A549 (cell line): ENCODE measurements around the gene ANXA3. TPM values are rescaled to one million over a fixed set of nuclear protein-coding genes. Genes with fewer than 3 reads are reported as not detected.
A peak's percentile ranks its signal among the peaks of the same experiment; 100 is the strongest.

Experiments
- ATAC-seq, 2 experiments: fragments of 200-7000 bp in 1 of 2; fragments of >200 bp in 1 of 2; cut with Nextera tagmentation in 1 of 2; cut with Tn5 transposase in 1 of 2; 3 replicates each; pipeline versions ENCODE4 v1.8.0 to v1.9.1; 2018 to 2020; ENCODE audit warnings: mild to moderate bottlenecking in 1 of 2, moderate library complexity in 1 of 2
- CTCF ChIA-PET: fragments of 300-600 bp; sonication (Branson Sonifier 250); formaldehyde crosslinking; extraction: SDS; loops from one replicate; lab custom pipeline; 2021; ENCODE audit warnings: antibody characterized with exemption, inconsistent platforms; lab: Yijun Ruan, JAX
- POLR2A ChIA-PET: fragments of 350-600 bp; formaldehyde crosslinking; extraction: SDS; loops from one replicate; lab custom pipeline; 2021; ENCODE audit warnings: antibody characterized with exemption, inconsistent platforms; lab: Yijun Ruan, JAX
- DNase-seq, 2 experiments: peaks; one replicate each; pipeline versions ENCODE4 v3.0.0 to v3.0.0-alpha.2; 2011 to 2016; ENCODE audit warnings: low read depth in 1 of 2, low spot score in 1 of 2
- FAIRE-seq: peaks from 2 replicates; lab custom pipeline; 2011; peaks lifted over from hg19 to GRCh38; lab: Jason Lieb, UNC
- H3K27ac ChIP-seq, 2 experiments: fragments of >200 bp; sonication (Bioruptor Twin); formaldehyde crosslinking; 3 replicates each; pipeline ENCODE4 v1.5.1; 2016 to 2017
- H3K4me1 ChIP-seq: fragments of >200 bp; sonication (Bioruptor Twin); formaldehyde crosslinking; 3 replicates; pipeline ENCODE4 v1.6.1; 2016
- H3K4me2 ChIP-seq: fragments of >200 bp; sonication (Bioruptor Twin); formaldehyde crosslinking; 3 replicates; pipeline ENCODE4 v1.6.1; 2016
- H3K4me3 ChIP-seq: fragments of >200 bp; sonication (Bioruptor Twin); formaldehyde crosslinking; 3 replicates; pipeline ENCODE4 v1.5.1; 2016
- H3K9me3 ChIP-seq: fragments of >200 bp; sonication (Bioruptor Twin); formaldehyde crosslinking; 3 replicates; pipeline ENCODE4 v1.6.1; 2016
- ATOH8 ChIP-seq: fragments of 250-450 bp; sonication (Bioruptor Pico); IDR thresholded peaks from 2 replicates; pipeline ENCODE4 v1.5.0; 2020; ENCODE audit warnings: low read depth, mild to moderate bottlenecking, moderate library complexity
- BHLHE40 ChIP-seq: IDR thresholded peaks from 2 replicates; pipeline ENCODE4 v1.6.1; 2012; ENCODE audit warnings: low read depth, low read length, inconsistent platforms
- CBX2 ChIP-seq: fragments of 200-600 bp; sonication (generic); IDR thresholded peaks from 2 replicates; pipeline ENCODE4 v1.6.1; 2016; ENCODE audit warnings: low read depth, mild to moderate bottlenecking, borderline replicate concordance
- CEBPB ChIP-seq, 2 experiments: fragments of >200 bp in 1 of 2; sonication (Bioruptor Twin) in 1 of 2; formaldehyde crosslinking in 1 of 2; IDR thresholded peaks; 2 replicates each; pipeline ENCODE4 v1.6.1; 2012 to 2016
- CHD2 ChIP-seq: fragments of 150-350 bp; IDR thresholded peaks from 2 replicates; pipeline ENCODE4 v1.6.1; 2014; ENCODE audit warnings: low read length; ENCODE audit not compliant: partially characterized antibody
- CTCF ChIP-seq: fragments of >200 bp; sonication (Bioruptor Twin); formaldehyde crosslinking; IDR thresholded peaks from 3 replicates; pipeline ENCODE4 v1.5.1; 2016
- EHMT2 ChIP-seq: fragments of 200-600 bp; sonication (generic); IDR thresholded peaks from 2 replicates; pipeline ENCODE4 v1.6.1; 2016; ENCODE audit warnings: antibody characterized with exemption, low read depth, mild to moderate bottlenecking, moderate library complexity
- ELK1 ChIP-seq: fragments of 150-350 bp; IDR thresholded peaks from 2 replicates; pipeline ENCODE4 v1.6.1; 2014; ENCODE audit warnings: low read depth, mild to moderate bottlenecking, low read length
- ESRRA ChIP-seq: fragments of 150-350 bp; IDR thresholded peaks from 2 replicates; pipeline ENCODE4 v1.6.1; 2014; ENCODE audit warnings: mild to moderate bottlenecking, low read length, borderline replicate concordance
- HDAC2 ChIP-seq: fragments of 200-600 bp; sonication (generic); IDR thresholded peaks from 2 replicates; pipeline ENCODE4 v1.6.1; 2016
- HES2 ChIP-seq: fragments of >200 bp; sonication (Bioruptor Twin); formaldehyde crosslinking; IDR thresholded peaks from 2 replicates; pipeline ENCODE4 v1.6.1; 2016
- KDM1A ChIP-seq: fragments of 200-600 bp; sonication (generic); IDR thresholded peaks from 2 replicates; pipeline ENCODE4 v1.6.1; 2016; ENCODE audit warnings: low read depth, mild to moderate bottlenecking
- KDM5A ChIP-seq: fragments of 200-600 bp; sonication (generic); IDR thresholded peaks from 2 replicates; pipeline ENCODE4 v1.6.1; 2016; ENCODE audit warnings: antibody characterized with exemption, mild to moderate bottlenecking
- MAX ChIP-seq: IDR thresholded peaks from 2 replicates; pipeline ENCODE4 v1.6.1; 2012
- NR3C1 ChIP-seq: fragments of >200 bp; sonication (Bioruptor Twin); formaldehyde crosslinking; IDR thresholded peaks from 3 replicates; pipeline ENCODE4 v1.6.1; 2017
- PHF8 ChIP-seq: fragments of 200-600 bp; sonication (generic); IDR thresholded peaks from 2 replicates; pipeline ENCODE4 v1.6.1; 2016; ENCODE audit warnings: low read depth, mild to moderate bottlenecking, antibody characterized with exemption, moderate library complexity, borderline replicate concordance
- RAD21 ChIP-seq, 2 experiments: fragments of >200 bp in 1 of 2; sonication (Bioruptor Twin) in 1 of 2; formaldehyde crosslinking in 1 of 2; IDR thresholded peaks in 1 of 2; conservative IDR thresholded peaks in 1 of 2; 2 replicates in 1 of 2; 3 replicates in 1 of 2; pipeline ENCODE4 v1.6.1; 2012 to 2018; ENCODE audit warnings: inconsistent platforms in 1 of 2
- RNF2 ChIP-seq: fragments of 200-600 bp; sonication (generic); IDR thresholded peaks from 2 replicates; pipeline ENCODE4 v1.6.1; 2016; ENCODE audit warnings: low read depth, mild to moderate bottlenecking, antibody characterized with exemption, moderate library complexity, borderline replicate concordance
- TFCP2L1 ChIP-seq: fragments of 250-450 bp; sonication (Bioruptor Pico); IDR thresholded peaks from 2 replicates; pipeline ENCODE4 v1.5.0; 2021; ENCODE audit warnings: mild to moderate bottlenecking
- ZNF302 ChIP-seq: fragments of 250-450 bp; sonication (Bioruptor Pico); IDR thresholded peaks from 2 replicates; pipeline ENCODE4 v1.9.0; 2021; ENCODE audit warnings: inconsistent platforms, mild to moderate bottlenecking, moderate library complexity
- ZSCAN20 ChIP-seq: fragments of 250-450 bp; sonication (Bioruptor Pico); IDR thresholded peaks from 2 replicates; pipeline ENCODE4 v1.8.0; 2022; ENCODE audit warnings: mild to moderate bottlenecking, moderate library complexity
- WGBS: methylation state at CpG from one replicate; pipeline ENCODE4 v1.1.6; 2017; ENCODE audit errors: missing lambda C conversion rate; 5-methylcytosine and 5-hydroxymethylcytosine counted together
- polyA plus RNA-seq, 4 experiments: library from polyadenylated mRNA; depleted of rRNA in 3 of 4; stranded (reverse); fragments of >200 nt; fragmentation: RNase III in 1 of 4; extraction: RNeasy Plus Mini Kit Qiagen cat#74134 plus additional on column Dnase treatment in 1 of 4; gene quantifications; 2 replicates in 3 of 4; 3 replicates in 1 of 4; pipeline ENCODE4 v1.2.3, GENCODE V29; 2011 to 2017

ANXA3 gene
- polyA plus RNA-seq, 2 of the 4 experiments (the other 2 are of a cell fraction), result 126 to 134 TPM

- no peak for DNase-seq
- Histone ChIP-seq H3K9me3 (no peaks in the 10 kb centered on the region), H3K27ac (peak overlapping the region; percentile 94 to 99), H3K4me3 (peak overlapping the region; percentile 69), H3K4me1 (peaks cover 44% of the 10 kb centered on the region), H3K4me2 (peak overlapping the region; percentile 92)
- no peak for ATAC-seq
- WGBS, result 47% methylated on average over 3 of the region's 3 CpGs
- POLR2A ChIA-PET, result no interaction called here
- TF ChIP-seq RNF2 (no peak), HDAC2 (no peak), EHMT2 (no peak), KDM5A (no peak), KDM1A (no peak)
- no peak for FAIRE-seq
- CTCF ChIA-PET, result no interaction called here
Measured at GRCh38 chr4:78553043-78553396, 1.4 kb downstream of the ANXA3 start.

GRCh38 chr4:78553529-78554060 is 2.0 kb downstream of the ANXA3 start:
- CTCF ChIA-PET, result no interaction called here
- ATAC-seq, result no peak
- DNase-seq, result no peak
- no peaks in the 10 kb centered on the region for H3K9me3 ChIP-seq
- H3K4me3 ChIP-seq, result peak overlapping the region; percentile 69; the same call in 1 of the 3 replicates
- H3K4me2 ChIP-seq, result peak overlapping the region; percentile 92
- POLR2A ChIA-PET, result no interaction called here
- TF ChIP-seq CEBPB (IDR thresholded peaks at IDR 0.05), result no peak
- TF ChIP-seq ESRRA, result no peak
- no peak for TF ChIP-seq BHLHE40
- TF ChIP-seq HDAC2, result no peak
- TF ChIP-seq ELK1, result no peak
- no peak for TF ChIP-seq CHD2
- peaks cover 50% of the 10 kb centered on the region for H3K4me1 ChIP-seq
- peak overlapping the region; percentile 94 to 99 for H3K27ac ChIP-seq
- no peak for FAIRE-seq

GRCh38 chr4:78556665-78557064 is 5.1 kb downstream of the ANXA3 start:
- H3K27ac ChIP-seq, result peak overlapping the region; percentile 81 to 95
- ChIA-PET POLR2A (no interaction called here), CTCF (no interaction called here)
- H3K4me2 ChIP-seq, result peak overlapping the region; percentile 30
- TF ChIP-seq CBX2, result no peak
- TF ChIP-seq CEBPB (IDR thresholded peaks at IDR 0.05), result no peak
- no peak for TF ChIP-seq NR3C1
- no peak for TF ChIP-seq RAD21 (conservative IDR thresholded peaks at IDR 0.05 in 1 of 2, IDR thresholded peaks at IDR 0.05 in 1 of 2)
- TF ChIP-seq PHF8, result no peak
- TF ChIP-seq ATOH8 (CRISPR knock-in tag), result no peak
- no peak for TF ChIP-seq ZSCAN20 (CRISPR knock-in tag)
- TF ChIP-seq MAX, result no peak
- TF ChIP-seq TFCP2L1 (CRISPR knock-in tag), result no peak
- TF ChIP-seq HES2, result no peak
- TF ChIP-seq ZNF302 (CRISPR knock-in tag), result no peak
- TF ChIP-seq CTCF, result no peak
- FAIRE-seq, result no peak
- no peak for ATAC-seq
- 63% methylated on average over 4 of the region's 4 CpGs for WGBS
- no peak for DNase-seq
- H3K9me3 ChIP-seq, result no peaks in the 10 kb centered on the region
- no peak overlapping the region for H3K4me3 ChIP-seq
- peaks cover 74% of the 10 kb centered on the region for H3K4me1 ChIP-seq
